Measurements from ENCODE around the gene PKHD1. TPM values are rescaled to one million over a fixed set of nuclear protein-coding genes. Genes with fewer than 3 reads are reported as not detected.

PKHD1 gene
- total RNA-seq, 1 donor from 2014 or later, result 0.02 TPM

DNA sequence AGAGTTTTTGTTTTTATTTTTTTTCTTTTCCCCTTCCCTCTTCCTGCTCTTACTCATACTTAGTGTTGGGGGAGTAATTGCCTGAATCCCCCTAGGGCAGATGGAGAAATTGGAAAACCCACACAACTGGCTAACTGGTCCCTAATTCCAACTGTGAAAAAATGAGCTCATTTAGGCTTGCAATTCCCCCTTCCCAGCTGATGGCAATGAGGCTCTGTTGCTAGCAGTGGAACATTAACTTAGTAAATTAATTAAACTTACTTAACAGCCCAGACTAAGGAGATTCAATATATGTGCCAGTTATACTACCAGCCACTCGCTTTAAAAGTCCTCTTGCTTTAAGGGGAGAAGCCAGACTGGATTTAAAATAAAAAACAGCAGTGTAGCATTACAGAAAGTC, 76.6 kb downstream of the PKHD1 start:
- TF ChIP-seq, protein P1, sequence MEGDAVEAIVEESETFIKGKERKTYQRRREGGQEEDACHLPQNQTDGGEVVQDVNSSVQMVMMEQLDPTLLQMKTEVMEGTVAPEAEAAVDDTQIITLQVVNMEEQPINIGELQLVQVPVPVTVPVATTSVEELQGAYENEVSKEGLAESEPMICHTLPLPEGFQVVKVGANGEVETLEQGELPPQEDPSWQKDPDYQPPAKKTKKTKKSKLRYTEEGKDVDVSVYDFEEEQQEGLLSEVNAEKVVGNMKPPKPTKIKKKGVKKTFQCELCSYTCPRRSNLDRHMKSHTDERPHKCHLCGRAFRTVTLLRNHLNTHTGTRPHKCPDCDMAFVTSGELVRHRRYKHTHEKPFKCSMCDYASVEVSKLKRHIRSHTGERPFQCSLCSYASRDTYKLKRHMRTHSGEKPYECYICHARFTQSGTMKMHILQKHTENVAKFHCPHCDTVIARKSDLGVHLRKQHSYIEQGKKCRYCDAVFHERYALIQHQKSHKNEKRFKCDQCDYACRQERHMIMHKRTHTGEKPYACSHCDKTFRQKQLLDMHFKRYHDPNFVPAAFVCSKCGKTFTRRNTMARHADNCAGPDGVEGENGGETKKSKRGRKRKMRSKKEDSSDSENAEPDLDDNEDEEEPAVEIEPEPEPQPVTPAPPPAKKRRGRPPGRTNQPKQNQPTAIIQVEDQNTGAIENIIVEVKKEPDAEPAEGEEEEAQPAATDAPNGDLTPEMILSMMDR (IDR thresholded peaks at IDR 0.05; ENCODE audit: unreplicated experiment), result no peak
- no peak overlapping the region for H3K27ac Mint-ChIP-seq
- H3K4me3 Mint-ChIP-seq, result no peak overlapping the region

DNA sequence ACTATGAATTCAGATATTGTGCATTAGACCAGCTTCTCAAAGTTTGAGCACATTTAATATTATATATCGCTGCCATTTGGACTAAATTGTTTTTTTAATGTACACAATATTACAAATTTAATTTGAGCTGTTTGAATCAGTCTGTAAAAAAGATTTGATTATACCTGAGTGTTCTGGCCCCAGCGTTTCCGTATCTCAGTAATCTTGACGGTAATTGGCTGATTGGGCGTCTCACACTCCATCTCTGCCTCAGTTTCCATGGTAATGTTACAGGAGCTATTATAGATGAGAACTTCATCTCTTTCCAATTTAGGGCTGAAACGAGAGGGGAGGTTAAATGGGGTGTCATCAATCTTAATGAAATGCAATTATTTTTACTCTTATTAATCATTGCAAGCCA, 77.3 kb downstream of the PKHD1 start:
- Mint-ChIP-seq H3K36me3 (no peaks in the 10 kb centered on the region), H3K27ac (no peak overlapping the region), H3K4me1 (no peaks in the 10 kb centered on the region), H3K27me3 (ENCODE audit: low read depth) (peaks cover 34% of the 10 kb centered on the region), H3K9me3 (peaks cover 6% of the 10 kb centered on the region), H3K4me3 (no peak overlapping the region)
- TF ChIP-seq, protein P1 (IDR thresholded peaks at IDR 0.05; ENCODE audit: unreplicated experiment), result no peak
- DNase-seq (ENCODE audit: low spot score in 2 of 2, unreplicated experiment in 2 of 2), result no peak

More for the DNA sequence above, 76.6 kb downstream of the PKHD1 start:
- peaks cover 6% of the 10 kb centered on the region for H3K9me3 Mint-ChIP-seq
- H3K27me3 Mint-ChIP-seq (ENCODE audit: low read depth), result peaks cover 30% of the 10 kb centered on the region
- no peak for DNase-seq (ENCODE audit: low spot score in 2 of 2, unreplicated experiment in 2 of 2)
- no peaks in the 10 kb centered on the region for H3K36me3 Mint-ChIP-seq
- no peaks in the 10 kb centered on the region for H3K4me1 Mint-ChIP-seq

DNA sequence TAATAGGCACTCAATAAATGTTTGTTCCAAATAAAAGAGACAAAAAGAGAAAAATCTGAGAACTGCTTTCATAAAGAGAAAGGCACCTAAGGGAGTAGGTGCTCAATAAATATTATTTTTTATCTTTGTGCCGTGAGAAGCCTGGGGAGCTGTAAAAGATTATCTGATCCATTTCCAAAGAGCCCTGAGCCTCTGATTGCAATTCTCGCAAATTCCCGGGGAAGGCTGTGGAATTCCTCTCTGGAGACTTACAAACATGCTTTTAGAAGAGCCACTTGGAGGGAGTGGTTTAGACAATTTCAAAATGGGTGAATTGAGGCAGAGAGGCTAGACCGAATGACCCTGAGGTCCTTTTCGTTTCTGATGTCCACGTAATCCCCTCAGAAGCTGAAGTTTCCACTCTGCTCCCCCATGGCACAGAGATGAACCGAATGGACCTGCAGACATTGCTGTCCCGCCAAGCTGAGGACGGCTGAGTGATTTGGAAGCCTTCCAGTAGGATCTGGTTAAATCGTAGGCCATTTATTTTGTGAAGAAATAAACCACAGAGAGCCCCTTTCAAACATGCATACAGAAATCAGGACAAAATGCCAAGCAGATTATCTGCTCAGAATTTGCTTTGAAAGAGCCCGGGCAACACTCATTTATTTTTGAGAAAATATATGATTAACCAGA, 77.8 kb downstream of the PKHD1 start:
- peaks cover 37% of the 10 kb centered on the region for H3K27me3 Mint-ChIP-seq (ENCODE audit: low read depth)
- H3K4me3 Mint-ChIP-seq, result no peak overlapping the region
- TF ChIP-seq, protein P1 (IDR thresholded peaks at IDR 0.05; ENCODE audit: unreplicated experiment), result no peak
- peaks cover 6% of the 10 kb centered on the region for H3K9me3 Mint-ChIP-seq
- H3K27ac Mint-ChIP-seq, result no peak overlapping the region
- no peaks in the 10 kb centered on the region for H3K36me3 Mint-ChIP-seq
- no peaks in the 10 kb centered on the region for H3K4me1 Mint-ChIP-seq
- no peak for DNase-seq (ENCODE audit: low spot score in 2 of 2, unreplicated experiment in 2 of 2)

DNA sequence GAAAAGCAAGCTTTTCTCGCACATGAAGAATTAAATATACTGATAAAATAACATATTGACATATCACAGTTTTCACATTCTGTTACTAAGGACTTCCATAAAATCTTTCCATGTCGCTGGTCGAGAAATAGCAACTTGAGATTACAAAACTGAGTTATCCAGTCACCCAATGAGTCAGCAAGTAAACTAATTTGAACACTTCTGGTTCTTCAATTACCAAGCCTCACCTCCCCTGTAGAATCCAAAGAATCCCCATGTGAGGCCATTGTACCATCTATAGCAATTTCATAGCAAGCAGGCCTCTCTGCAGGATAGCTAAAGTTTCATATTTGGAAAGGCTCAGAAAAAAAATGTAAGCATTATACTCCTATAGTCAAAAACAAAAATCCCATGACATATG, 87.3 kb downstream of the PKHD1 start:
- no peak overlapping the region for H3K4me3 Mint-ChIP-seq

DNA sequence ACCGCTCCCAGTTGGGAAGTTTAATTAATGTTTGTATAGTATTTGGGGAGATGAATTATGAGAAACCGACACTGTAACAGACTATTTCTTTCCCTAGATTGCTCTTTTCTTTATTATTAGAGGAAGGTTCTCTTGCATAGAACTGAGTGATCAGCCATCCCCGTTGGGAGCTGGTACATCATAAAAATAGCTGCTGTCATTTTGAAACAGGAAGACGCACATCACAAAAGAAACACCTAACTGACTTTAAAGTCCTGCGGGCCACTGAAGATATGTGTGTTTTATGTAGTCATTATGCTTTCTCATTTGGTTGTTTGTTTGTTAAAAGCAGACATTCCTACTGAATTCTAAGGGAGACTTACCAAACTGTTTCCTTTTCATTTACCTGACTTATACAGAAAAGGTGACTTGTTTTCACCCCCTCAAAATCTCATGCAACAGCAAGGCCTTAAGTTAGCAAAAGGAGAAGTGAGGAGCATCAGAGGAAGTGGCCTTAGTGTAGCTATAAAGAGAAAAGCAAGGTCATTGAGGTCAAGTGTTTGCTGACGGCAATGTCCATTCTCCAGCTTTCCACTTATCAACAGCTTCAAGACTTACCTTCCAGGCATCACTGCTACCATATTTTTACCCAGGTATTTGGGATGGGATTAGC, 91.0 kb downstream of the PKHD1 start:
- H3K4me3 Mint-ChIP-seq, result no peak overlapping the region
- H3K36me3 Mint-ChIP-seq, result no peaks in the 10 kb centered on the region
- H3K9me3 Mint-ChIP-seq, result no peaks in the 10 kb centered on the region
- H3K27me3 Mint-ChIP-seq (ENCODE audit: low read depth), result peaks cover 41% of the 10 kb centered on the region
- no peaks in the 10 kb centered on the region for H3K4me1 Mint-ChIP-seq
- TF ChIP-seq, protein P1 (IDR thresholded peaks at IDR 0.05; ENCODE audit: unreplicated experiment), result no peak
- no peak overlapping the region for H3K27ac Mint-ChIP-seq
- no peak for DNase-seq (ENCODE audit: low spot score in 2 of 2, unreplicated experiment in 2 of 2)

More for the DNA sequence above, 87.3 kb downstream of the PKHD1 start:
- H3K27ac Mint-ChIP-seq, result no peak overlapping the region
- no peaks in the 10 kb centered on the region for H3K9me3 Mint-ChIP-seq
- peaks cover 22% of the 10 kb centered on the region for H3K27me3 Mint-ChIP-seq (ENCODE audit: low read depth)
- TF ChIP-seq, protein P1 (IDR thresholded peaks at IDR 0.05; ENCODE audit: unreplicated experiment), result no peak
- H3K4me1 Mint-ChIP-seq, result no peaks in the 10 kb centered on the region
- no peak for DNase-seq (ENCODE audit: low spot score in 2 of 2, unreplicated experiment in 2 of 2)
- no peaks in the 10 kb centered on the region for H3K36me3 Mint-ChIP-seq
